ENCODE results near the gene TUT1. TPM values are rescaled to one million over a fixed set of nuclear protein-coding genes. Genes with fewer than 3 reads are reported as not detected.
"Not testable (repeated sequence)": the region's sequence is repeated elsewhere in the genome, so short reads cannot be mapped to it uniquely, and the experiment has no call there.

The TUT1 gene
- total RNA-seq, 1 donor: 4.3 TPM

DNA sequence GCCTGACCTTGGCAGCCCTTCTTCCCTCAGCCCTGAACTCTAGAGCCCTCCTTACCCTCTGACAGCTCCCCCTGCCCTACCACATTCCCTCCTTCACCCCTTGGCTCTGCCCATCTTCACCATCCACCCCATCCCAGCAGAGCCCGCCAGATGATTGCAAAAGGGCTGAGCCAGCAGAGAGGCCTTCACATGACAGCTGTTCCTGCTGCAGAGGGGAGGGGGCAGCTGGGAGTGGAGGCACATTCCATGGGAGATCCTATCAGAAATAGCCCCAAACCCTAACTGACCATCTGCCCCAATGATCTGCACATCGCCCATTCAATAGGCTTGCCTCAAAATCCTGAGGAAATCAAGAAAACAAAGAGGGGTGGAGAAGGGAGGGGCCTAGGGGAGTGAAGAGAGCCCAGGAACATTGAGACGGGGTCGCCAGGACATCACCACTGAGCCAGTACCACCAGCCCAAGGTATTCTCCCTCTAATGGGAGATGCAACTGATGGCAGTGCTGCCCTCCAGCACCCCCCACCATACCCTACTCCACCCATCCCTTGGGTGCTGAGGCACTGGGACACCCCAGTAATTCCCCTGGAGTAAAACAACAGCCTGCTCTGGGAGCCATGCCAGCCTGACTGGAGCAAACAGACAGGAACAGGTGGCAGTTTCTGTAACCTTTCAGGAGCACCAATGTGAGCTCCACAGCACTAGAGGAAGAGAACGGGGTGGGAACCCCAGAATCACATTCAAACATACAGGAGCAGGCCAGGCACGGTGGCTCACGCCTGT, 36.7 kb downstream of the TUT1 start:
- H3K4me3 ChIP-seq (ENCODE audit: low read depth, low read length): no peak overlapping the region
- DNase-seq (ENCODE audit: low read depth): peak; percentile 44
- TF ChIP-seq, protein P1, sequence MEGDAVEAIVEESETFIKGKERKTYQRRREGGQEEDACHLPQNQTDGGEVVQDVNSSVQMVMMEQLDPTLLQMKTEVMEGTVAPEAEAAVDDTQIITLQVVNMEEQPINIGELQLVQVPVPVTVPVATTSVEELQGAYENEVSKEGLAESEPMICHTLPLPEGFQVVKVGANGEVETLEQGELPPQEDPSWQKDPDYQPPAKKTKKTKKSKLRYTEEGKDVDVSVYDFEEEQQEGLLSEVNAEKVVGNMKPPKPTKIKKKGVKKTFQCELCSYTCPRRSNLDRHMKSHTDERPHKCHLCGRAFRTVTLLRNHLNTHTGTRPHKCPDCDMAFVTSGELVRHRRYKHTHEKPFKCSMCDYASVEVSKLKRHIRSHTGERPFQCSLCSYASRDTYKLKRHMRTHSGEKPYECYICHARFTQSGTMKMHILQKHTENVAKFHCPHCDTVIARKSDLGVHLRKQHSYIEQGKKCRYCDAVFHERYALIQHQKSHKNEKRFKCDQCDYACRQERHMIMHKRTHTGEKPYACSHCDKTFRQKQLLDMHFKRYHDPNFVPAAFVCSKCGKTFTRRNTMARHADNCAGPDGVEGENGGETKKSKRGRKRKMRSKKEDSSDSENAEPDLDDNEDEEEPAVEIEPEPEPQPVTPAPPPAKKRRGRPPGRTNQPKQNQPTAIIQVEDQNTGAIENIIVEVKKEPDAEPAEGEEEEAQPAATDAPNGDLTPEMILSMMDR (IDR thresholded peaks at IDR 0.05; ENCODE audit: insufficient read depth, low read depth, low read length): no peak

DNA sequence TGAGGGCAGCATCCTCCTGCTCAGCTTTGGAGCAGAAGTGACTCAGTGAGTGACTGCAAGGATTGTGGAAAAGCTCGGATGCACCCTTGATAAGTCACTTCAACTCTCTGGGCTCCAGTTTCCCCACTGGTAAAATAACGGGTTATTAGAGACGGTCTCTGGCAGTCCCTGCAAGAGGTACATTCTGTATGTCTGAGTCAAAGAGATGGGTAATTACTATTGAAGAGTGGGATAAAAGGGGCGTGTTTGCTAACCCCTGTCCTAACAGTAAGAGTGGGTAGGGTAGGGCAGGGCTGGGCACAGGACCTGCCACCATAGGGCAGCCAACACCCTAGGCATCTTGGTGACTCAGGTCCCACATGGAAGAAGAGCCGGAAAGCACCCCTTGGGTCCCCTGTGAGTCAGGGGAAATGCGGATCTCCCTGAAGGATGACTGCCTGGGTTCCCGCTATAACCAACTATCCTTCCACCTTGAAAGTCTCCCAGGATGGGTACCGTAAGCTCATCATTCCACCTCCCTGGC, 37.4 kb downstream of the TUT1 start:
- TF ChIP-seq, protein P1 (IDR thresholded peaks at IDR 0.05; ENCODE audit: insufficient read depth, low read depth, low read length): no peak
- DNase-seq (ENCODE audit: low read depth): no peak
- peak overlapping the region; percentile 33 for H3K4me3 ChIP-seq (ENCODE audit: low read depth, low read length)

DNA sequence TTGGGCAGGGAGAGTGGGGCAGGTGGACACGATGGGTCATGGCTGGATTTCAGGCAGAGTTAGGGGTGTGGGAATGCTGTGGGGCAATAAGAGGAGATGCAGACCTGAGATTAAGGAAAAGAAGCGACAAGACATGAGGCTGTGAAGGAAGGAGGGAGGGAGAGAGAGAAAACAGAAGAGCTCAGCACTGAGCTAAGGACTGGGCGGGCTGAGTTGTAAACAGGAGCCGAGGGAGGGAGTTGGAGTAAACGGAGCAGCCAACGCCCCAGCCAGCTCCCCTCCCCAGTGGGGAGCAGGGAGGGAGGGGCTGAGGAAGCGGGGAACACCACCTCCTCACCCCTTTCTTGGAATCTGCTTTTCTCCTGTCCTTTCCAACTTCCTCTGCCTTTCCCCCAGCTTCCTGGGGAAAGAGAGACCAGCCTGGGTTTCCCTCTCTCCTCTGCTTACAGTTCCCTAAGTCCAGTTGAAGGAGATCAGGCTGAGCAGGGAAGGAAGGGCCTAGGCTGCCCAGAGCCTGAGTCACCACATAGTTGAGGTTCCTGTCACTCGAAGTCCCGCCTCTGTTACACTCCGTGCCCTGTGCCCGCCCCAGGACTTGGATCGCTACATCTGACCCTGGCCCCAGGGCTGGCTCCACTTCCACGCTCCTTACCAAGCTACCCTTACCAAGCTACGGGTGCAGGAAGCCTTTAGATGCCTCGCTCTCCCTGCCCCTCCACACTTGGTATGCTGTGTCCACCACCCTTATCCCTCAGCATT, 38.1 kb downstream of the TUT1 start:
- DNase-seq (ENCODE audit: low read depth): peak; percentile 93
- TF ChIP-seq, protein P1 (IDR thresholded peaks at IDR 0.05; ENCODE audit: insufficient read depth, low read depth, low read length): no peak
- peak overlapping the region; percentile 40 for H3K4me3 ChIP-seq (ENCODE audit: low read depth, low read length)

DNA sequence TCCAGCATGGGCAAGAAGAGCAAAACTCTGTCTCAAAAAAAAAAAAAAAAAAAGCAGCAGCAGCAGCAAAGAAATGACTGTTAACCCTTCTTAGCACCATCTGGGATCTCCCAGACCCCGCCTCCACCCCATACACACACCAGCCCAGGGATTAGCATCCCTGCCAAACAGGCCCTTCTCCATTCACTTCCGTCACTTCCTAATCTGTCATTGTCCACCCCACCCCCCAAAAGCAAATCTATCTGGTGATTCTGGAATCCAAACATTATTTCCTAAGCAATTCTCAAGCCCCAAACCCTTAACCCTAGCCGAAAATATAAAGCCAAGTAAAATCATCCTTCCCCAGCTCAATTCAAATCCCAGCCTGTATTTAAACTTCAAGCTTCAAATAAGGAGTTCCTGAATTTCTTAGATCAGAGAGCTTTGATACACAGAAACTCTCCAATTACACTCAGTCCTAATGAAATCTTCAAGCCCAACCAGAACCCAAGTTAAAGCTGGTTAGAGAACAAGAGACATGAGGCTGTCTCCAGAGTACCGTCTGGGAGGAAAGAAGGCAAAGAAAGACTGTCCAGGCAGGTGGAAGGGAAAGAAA, 38.7 kb downstream of the TUT1 start:
- H3K4me3 ChIP-seq (ENCODE audit: low read depth, low read length): peak overlapping the region; percentile 40
- peak; percentile 65 for DNase-seq (ENCODE audit: low read depth)
- TF ChIP-seq, protein P1 (IDR thresholded peaks at IDR 0.05; ENCODE audit: insufficient read depth, low read depth, low read length): no peak

DNA sequence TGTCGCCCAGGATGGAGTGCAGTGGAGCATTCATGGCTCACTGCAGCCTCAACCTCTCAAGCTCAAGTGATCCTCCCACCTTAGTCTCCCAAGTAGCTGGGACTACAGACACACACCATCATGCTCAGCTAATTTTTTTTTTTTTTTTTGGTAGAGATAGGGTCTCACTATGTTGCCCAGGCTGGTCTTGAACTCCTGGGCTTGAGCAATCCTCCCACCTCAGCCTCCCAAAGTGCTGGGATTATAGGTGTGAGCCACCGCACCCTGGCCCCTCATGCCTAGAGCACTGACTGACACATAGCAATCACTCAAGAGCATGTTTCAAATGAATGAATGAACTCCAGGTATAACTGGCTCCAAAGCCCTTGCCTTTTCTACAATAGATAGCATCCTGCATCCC, 40.8 kb downstream of the TUT1 start:
- not testable (repeated sequence) for DNase-seq (ENCODE audit: low read depth); H3K4me3 ChIP-seq (ENCODE audit: low read depth, low read length)

DNA sequence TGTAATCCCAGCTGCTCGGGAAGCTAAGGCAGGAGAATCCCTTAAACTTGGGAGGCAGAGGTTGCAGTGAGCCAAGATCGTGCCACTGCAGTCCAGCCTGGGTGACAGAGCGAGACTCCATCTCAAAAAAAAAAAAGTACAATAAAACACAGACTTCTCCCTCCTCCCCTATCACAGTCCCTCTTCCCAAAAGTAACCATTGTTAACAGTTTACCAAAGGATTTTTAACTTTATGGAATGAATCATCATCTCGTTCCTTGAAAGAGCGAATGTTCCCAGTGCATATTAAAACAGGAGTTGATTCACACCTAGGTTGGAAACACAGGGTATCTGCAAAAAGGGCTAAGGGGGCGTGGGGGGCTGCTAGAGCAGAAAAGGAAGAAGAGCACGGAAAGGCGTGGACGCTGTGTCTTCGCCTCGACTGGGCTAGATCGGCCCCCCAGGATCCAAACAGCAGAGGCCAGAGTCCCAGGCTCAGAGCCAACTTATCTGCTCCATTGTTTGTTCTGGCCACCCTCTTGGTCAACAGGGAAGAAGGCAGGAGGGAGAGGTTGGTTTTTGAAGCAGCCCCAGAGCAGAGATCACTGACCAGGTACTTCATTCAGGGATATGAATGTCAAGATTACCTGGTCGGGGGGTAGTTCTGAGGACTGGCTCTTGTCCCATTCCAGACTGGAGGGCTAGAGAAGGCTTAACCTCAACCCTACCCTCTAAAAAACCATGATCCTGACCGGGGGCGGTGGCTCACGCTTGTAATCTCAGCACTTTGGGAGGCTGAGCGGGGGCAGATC, 42.6 kb downstream of the TUT1 start:
- no peak overlapping the region for H3K4me3 ChIP-seq (ENCODE audit: low read depth, low read length)
- no peak for DNase-seq (ENCODE audit: low read depth)

More for the DNA sequence above, 42.6 kb downstream of the TUT1 start:
- TF ChIP-seq, protein P1 (IDR thresholded peaks at IDR 0.05; ENCODE audit: insufficient read depth, low read depth, low read length): no peak
